Pulmonary artery endothelial cell (primary cell): ENCODE measurements around the gene PKNOX2. TPM values are rescaled to one million over a fixed set of nuclear protein-coding genes. Genes with fewer than 3 reads are reported as not detected.

Experiments
- DNase-seq: peaks from one replicate; pipeline ENCODE4 v3.0.0-alpha.2; 2011; ENCODE audit warnings: low read depth, low spot score
- total RNA-seq: library from RNA; depleted of rRNA; stranded (reverse); fragments of >200 nt; gene quantifications from 2 replicates; pipeline ENCODE4 v1.2.3, GENCODE V29; 2014

PKNOX2 gene
- total RNA-seq, 1 donor from 2014 or later = not detected

- DNase-seq = no peak
Observed at GRCh38 chr11:125229916-125230315, 65.4 kb downstream of the PKNOX2 start.

DNA sequence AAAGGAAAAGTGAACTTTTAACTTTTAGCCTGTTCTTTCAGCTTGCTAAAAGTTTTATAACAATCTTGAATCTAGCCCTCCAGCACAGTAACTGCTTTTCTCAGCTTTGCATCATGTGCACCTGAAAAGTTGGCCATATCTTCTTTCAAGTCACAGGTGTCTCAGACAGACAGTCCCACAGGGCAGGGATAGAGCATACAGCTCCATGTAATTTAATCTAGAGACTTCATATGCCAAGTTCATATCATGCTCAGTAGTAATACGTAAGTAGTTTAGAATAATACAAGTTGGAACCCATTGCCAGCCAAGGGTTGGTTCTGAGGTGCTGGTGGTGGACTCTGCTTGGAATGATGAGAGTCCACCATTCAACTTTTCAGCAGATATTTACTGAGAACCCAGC is 68.6 kb downstream of the PKNOX2 start:
- DNase-seq = no peak

GRCh38 chr11:125233736-125234275 is 69.3 kb downstream of the PKNOX2 start:
- no peak for DNase-seq

- no peak for DNase-seq
Observed at GRCh38 chr11:125235071-125235471, 70.5 kb downstream of the PKNOX2 start.

- DNase-seq = no peak
Observed at GRCh38 chr11:125236072-125236825, 71.7 kb downstream of the PKNOX2 start.

- no peak for DNase-seq
Observed at GRCh38 chr11:125239585-125240560, 75.3 kb downstream of the PKNOX2 start.

GRCh38 chr11:125241104-125241503 is 76.6 kb downstream of the PKNOX2 start:
- no peak for DNase-seq

- no peak for DNase-seq
Observed at GRCh38 chr11:125242141-125242775, 77.7 kb downstream of the PKNOX2 start.

DNA sequence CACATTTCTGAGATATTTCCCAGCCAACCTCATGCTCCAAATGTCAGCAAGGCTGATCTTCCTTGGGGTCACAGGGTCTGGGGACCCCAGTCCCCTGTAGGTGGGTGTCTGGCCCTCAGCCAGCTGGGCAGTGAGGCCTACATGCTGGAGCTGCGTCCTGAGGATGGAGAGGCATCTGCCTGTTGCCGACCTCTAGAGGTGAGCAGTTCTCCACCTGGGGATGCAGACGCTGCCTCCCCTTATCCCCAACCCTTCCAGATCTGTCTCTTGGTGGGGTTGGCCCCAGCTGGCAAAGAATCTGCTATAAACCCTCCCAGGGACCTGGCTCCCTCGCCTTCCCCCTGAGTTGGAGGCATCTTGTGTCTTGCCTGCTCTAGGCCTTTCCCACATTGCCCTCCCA is 79.6 kb downstream of the PKNOX2 start:
- no peak for DNase-seq

DNA sequence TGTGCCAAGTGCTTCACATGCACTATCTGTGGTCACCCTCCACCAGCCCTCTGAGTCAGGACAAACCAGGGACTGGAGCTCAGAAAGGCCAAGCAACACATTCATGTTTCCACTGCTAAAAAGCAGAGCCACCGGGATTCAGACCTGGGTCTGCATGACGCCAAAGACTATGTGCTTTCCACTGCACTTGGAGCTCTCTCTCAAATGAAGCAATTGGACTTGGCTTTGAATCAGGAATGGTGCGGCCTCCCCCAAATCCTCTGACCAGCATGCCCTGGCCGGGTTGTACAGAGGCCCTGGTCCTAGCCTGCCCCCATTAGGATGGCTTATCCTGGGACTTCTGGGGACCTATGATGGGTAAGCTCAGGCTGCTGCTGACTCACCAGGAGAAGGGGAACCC is 80.7 kb downstream of the PKNOX2 start:
- no peak for DNase-seq

GRCh38 chr11:125247431-125247830 is 82.9 kb downstream of the PKNOX2 start:
- DNase-seq = no peak

DNA sequence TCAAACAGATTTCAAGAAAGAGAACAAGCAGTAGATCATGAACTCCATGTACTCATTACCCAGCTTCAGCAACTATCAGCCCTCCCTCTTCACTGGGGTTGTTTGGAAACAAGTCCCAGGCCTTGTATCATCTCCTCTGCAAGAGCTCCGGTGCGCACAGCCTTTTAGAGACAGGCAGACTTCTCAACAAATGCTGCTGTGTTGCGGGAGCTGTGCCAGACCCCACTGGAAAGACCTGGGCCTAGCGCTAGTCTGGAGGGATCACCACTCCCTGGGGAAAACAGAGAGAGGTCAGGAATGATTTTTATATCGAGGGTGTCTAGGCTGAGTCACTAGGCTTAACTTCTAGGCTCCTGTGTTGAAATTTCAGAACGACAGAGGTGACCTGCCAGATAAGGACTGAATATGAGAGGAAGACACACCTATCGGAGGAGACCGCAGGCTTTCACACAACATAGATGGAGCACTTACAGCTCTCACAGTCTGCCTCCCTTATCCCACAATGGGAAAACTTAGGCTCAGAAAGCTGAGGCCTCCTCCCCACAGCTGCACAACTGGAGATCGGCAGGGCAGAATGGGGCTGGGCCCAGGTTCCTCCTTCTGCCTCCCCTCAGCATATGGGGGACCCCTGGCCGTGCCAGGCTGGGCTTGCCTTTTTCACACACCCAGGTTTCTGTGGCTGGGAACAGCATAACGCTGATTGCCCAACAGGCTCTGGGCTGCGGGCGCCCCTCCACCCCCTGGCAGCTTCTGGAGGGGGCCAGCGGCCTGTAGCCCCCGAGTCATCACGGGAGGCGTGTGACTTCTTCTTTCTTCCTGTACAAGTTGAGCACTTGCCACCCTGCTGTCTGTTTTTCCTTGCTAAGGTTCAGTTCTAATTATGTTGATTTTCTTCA is 86.0 kb downstream of the PKNOX2 start:
- no peak for DNase-seq

DNA sequence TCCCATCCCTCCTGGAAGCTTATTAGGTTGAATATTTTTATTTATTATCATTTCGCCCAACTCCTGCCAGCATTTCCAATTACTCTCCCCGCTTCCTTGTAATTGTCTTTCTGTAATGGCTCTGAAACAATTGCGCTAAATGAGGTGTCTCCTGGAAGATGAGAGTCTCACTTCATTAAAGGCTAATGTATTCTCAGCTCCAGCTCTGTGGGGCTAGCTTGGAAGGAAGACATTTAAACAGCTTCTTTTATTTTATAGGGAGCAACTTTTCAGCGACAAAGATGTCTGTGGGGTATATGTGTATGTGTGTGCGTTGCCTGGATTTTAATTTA is 86.6 kb downstream of the PKNOX2 start:
- no peak for DNase-seq

DNA sequence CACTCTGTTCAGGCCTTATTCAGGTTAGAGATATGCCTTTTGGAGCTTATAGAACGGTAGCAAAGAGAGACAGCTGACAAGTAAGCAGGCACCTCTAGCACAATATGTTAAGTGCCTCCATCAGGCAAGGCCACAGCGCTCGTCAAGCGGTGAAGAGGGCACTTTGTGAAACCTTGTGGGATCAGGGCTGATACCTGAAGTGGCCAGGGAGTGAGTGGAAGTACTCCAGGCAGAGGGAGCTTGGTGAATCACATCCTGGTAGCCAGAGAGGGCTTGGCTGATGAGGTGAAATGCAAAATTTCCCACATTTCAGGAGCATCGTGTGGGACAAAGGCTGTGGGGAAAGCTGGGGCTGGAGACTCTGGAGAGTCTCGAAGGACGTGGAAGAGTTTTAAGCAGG is 87.4 kb downstream of the PKNOX2 start:
- no peak for DNase-seq

- no peak for DNase-seq
Observed at GRCh38 chr11:125253289-125253688, 88.7 kb downstream of the PKNOX2 start.

DNA sequence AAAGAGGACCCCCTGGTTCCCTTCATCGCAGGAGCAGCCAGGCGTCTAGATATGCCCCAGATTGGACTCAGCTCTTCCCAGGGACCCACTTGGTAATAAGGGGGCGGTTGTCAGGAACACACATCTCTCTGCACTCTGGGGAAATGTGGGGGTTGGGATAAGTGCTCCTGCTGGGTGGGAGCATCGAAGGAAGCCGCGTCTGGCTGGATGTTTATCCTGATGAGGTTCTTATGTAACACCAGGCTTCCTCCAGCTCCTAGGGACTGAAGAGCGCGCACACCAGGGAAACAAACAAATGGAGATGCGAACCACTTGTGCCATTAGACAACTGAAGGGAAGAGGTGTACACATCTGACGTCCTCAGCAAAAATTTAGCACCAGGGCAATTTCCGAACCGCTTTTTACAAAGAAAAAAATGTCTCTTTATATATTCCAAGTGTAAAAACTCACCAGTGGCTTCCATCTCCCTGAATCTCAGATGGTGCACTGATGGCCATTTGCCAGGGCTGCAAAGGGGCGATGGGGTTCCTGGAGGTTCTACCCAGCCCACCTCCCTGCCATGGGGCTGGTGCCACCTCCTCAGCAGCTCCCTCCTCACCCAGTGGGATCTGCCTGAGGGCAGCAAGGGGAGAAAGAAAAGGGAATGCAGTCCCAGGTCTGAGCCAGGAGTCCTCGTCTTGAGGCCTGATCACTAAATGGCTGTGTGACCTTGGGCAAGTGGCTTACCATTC is 89.4 kb downstream of the PKNOX2 start:
- DNase-seq = no peak

GRCh38 chr11:125256541-125257189 is 92.1 kb downstream of the PKNOX2 start:
- DNase-seq = no peak

GRCh38 chr11:125257190-125257579 is 92.6 kb downstream of the PKNOX2 start:
- DNase-seq = no peak

- DNase-seq = no peak
Observed at GRCh38 chr11:125257751-125258150, 93.2 kb downstream of the PKNOX2 start.
